22Rv1 (cell line): ENCODE measurements around the gene WDR33.

Experiments
- CTCF ChIP-seq: fragments of 450-650 bp; IDR thresholded peaks from 2 replicates; pipeline ENCODE4 v1.5.1; 2017; ENCODE audit warnings: mild to moderate bottlenecking
- ZFX ChIP-seq: fragments of 450-650 bp; IDR thresholded peaks from 2 replicates; pipeline ENCODE4 v1.6.1; 2017; ENCODE audit warnings: antibody characterized with exemption, borderline replicate concordance

- no peak for TF ChIP-seq CTCF
- no peak for TF ChIP-seq ZFX
Observed at GRCh38 chr2:127759931-127760330, 51.0 kb downstream of the WDR33 start.
